Osteoblast (primary cell): ENCODE measurements around the gene AFF3. TPM values are rescaled to one million over a fixed set of nuclear protein-coding genes. Genes with fewer than 3 reads are reported as not detected.

Experiments used
- DNase-seq: peaks from one replicate; pipeline ENCODE4 v3.0.0; 2011; ENCODE audit warnings: low spot score, mixed read lengths; ENCODE audit not compliant: insufficient read length; ENCODE audit errors: missing footprints
- H2AFZ ChIP-seq: 2 replicates; pipeline ENCODE4 v1.6.0; 2011; ENCODE audit warnings: mild to moderate bottlenecking, low read length
- H3K27ac ChIP-seq: 2 replicates; pipeline ENCODE4 v1.5.1; 2011; ENCODE audit warnings: mild to moderate bottlenecking, low read depth, low read length, moderate library complexity
- H3K27me3 ChIP-seq: 2 replicates; pipeline ENCODE4 v1.6.0; 2012; ENCODE audit warnings: mild to moderate bottlenecking, control low read depth, inconsistent platforms, low read length, moderate library complexity; ENCODE audit not compliant: insufficient read depth
- H3K36me3 ChIP-seq: 2 replicates; pipeline ENCODE4 v1.5.1; 2011; ENCODE audit warnings: mild to moderate bottlenecking, low read length, control low read depth, moderate library complexity; ENCODE audit not compliant: insufficient read depth
- H3K4me1 ChIP-seq: 2 replicates; pipeline ENCODE4 v1.5.1; 2011; ENCODE audit warnings: mild to moderate bottlenecking, low read length, control low read depth, moderate library complexity; ENCODE audit not compliant: insufficient read depth
- H3K4me2 ChIP-seq: 2 replicates; pipeline ENCODE4 v1.6.0; 2011; ENCODE audit warnings: mild to moderate bottlenecking, low read length; ENCODE audit not compliant: insufficient read depth
- H3K4me3 ChIP-seq: fragments of 200-600 bp; sonication (generic); 3 replicates; pipeline ENCODE4 v1.5.1; 2012; ENCODE audit warnings: mild to moderate bottlenecking, low read length, inconsistent platforms; ENCODE audit not compliant: insufficient read depth
- H3K79me2 ChIP-seq: 2 replicates; pipeline ENCODE4 v1.6.0; 2012; ENCODE audit warnings: mild to moderate bottlenecking, low read length, control low read depth, inconsistent platforms; ENCODE audit not compliant: insufficient read depth
- H3K9me3 ChIP-seq: 2 replicates; pipeline ENCODE4 v1.5.1; 2011; ENCODE audit warnings: low read depth, low read length, control low read depth
- H4K20me1 ChIP-seq: 2 replicates; pipeline ENCODE4 v1.6.0; 2012; ENCODE audit warnings: mild to moderate bottlenecking, low read length, control low read depth; ENCODE audit not compliant: insufficient read depth
- total RNA-seq: library from RNA; depleted of rRNA; stranded (reverse); fragments of >200 nt; gene quantifications from 2 replicates; pipeline ENCODE4 v1.2.3, GENCODE V29; 2012
- TF ChIP-seq, protein P1 (sequence below): IDR thresholded peaks from 2 replicates; pipeline ENCODE4 v1.5.1; 2011; ENCODE audit warnings: mild to moderate bottlenecking, low read depth, low read length, moderate library complexity; ENCODE audit errors: extremely low read depth

Gene AFF3
- total RNA-seq, 1 donor, result 4.3 TPM

GRCh38 chr2:99572373-99573164, 569.8 kb downstream of the AFF3 start:
- Histone ChIP-seq H4K20me1 (no peaks in the 10 kb centered on the region), H3K4me3 (no peak overlapping the region), H2AFZ (no peak overlapping the region), H3K4me1 (peaks cover 3% of the 10 kb centered on the region), H3K27ac (no peak overlapping the region), H3K9me3 (no peaks in the 10 kb centered on the region), H3K79me2 (no peaks in the 10 kb centered on the region), H3K4me2 (no peak overlapping the region), H3K27me3 (no peaks in the 10 kb centered on the region), H3K36me3 (no peaks in the 10 kb centered on the region)
- DNase-seq, result peak; percentile 58
- TF ChIP-seq, protein P1, sequence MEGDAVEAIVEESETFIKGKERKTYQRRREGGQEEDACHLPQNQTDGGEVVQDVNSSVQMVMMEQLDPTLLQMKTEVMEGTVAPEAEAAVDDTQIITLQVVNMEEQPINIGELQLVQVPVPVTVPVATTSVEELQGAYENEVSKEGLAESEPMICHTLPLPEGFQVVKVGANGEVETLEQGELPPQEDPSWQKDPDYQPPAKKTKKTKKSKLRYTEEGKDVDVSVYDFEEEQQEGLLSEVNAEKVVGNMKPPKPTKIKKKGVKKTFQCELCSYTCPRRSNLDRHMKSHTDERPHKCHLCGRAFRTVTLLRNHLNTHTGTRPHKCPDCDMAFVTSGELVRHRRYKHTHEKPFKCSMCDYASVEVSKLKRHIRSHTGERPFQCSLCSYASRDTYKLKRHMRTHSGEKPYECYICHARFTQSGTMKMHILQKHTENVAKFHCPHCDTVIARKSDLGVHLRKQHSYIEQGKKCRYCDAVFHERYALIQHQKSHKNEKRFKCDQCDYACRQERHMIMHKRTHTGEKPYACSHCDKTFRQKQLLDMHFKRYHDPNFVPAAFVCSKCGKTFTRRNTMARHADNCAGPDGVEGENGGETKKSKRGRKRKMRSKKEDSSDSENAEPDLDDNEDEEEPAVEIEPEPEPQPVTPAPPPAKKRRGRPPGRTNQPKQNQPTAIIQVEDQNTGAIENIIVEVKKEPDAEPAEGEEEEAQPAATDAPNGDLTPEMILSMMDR, result no peak

DNA sequence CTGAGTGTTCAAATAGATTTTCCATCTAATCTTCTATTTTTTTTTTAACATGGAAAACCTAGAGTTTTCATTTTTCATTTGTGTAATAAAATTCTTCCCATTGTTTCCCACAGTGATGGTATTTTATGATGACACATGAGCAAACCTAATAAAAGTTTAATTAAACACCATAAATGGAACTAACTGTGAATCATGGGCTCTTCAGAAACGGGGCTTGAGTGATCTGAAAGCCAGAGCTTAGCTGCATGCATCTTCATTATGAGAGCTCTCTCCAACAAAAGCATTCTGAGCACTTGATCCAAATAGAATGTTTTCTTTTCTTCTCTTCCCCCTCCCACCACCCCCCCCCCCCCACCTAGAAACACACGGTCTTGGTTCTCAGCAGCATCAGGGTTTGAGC, 570.4 kb downstream of the AFF3 start:
- no peaks in the 10 kb centered on the region for H3K79me2 ChIP-seq
- H3K4me1 ChIP-seq, result peaks cover 3% of the 10 kb centered on the region
- H3K36me3 ChIP-seq, result no peaks in the 10 kb centered on the region
- H2AFZ ChIP-seq, result no peak overlapping the region
- TF ChIP-seq, protein P1, result no peak
- peak; percentile 52 for DNase-seq
- H4K20me1 ChIP-seq, result no peaks in the 10 kb centered on the region
- no peaks in the 10 kb centered on the region for H3K9me3 ChIP-seq
- H3K4me3 ChIP-seq, result no peak overlapping the region
- no peak overlapping the region for H3K4me2 ChIP-seq
- no peaks in the 10 kb centered on the region for H3K27me3 ChIP-seq
- H3K27ac ChIP-seq, result no peak overlapping the region

DNA sequence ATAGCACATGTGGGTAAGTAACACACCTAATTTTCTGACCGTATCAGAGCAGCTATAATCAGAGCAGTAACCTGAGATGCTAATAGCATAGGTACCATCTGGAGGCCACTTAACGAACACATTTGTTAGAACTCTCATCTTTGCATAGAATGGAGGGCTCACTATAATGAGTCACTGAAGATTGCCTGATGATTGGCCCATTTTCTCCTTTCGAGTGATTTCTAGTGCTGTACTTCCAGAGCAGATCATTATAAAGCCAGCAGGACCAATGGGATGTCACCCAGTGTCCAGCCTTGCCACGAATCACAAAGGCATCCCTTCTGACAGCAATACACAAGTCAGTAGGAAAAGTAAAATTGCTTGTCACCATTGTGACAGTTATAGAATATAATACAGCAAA, 570.9 kb downstream of the AFF3 start:
- no peaks in the 10 kb centered on the region for H3K27me3 ChIP-seq
- H3K4me2 ChIP-seq, result no peak overlapping the region
- DNase-seq, result no peak

GRCh38 chr2:99571021-99571420, 571.4 kb downstream of the AFF3 start:
- no peak overlapping the region for H3K4me3 ChIP-seq
- no peak overlapping the region for H3K27ac ChIP-seq
- no peaks in the 10 kb centered on the region for H3K27me3 ChIP-seq
- H3K36me3 ChIP-seq, result no peaks in the 10 kb centered on the region
- H3K4me2 ChIP-seq, result no peak overlapping the region
- no peaks in the 10 kb centered on the region for H3K79me2 ChIP-seq
- no peak overlapping the region for H2AFZ ChIP-seq
- no peak for DNase-seq
- TF ChIP-seq, protein P1, result no peak
- H4K20me1 ChIP-seq, result no peaks in the 10 kb centered on the region
- H3K9me3 ChIP-seq, result no peaks in the 10 kb centered on the region
- H3K4me1 ChIP-seq, result peaks cover 3% of the 10 kb centered on the region

More for the DNA sequence above, 570.9 kb downstream of the AFF3 start:
- no peaks in the 10 kb centered on the region for H3K9me3 ChIP-seq
- no peaks in the 10 kb centered on the region for H3K36me3 ChIP-seq
- H3K27ac ChIP-seq, result no peak overlapping the region
- TF ChIP-seq, protein P1, result no peak
- H3K4me3 ChIP-seq, result no peak overlapping the region
- H3K4me1 ChIP-seq, result peaks cover 3% of the 10 kb centered on the region
- H2AFZ ChIP-seq, result no peak overlapping the region
- H4K20me1 ChIP-seq, result no peaks in the 10 kb centered on the region
- no peaks in the 10 kb centered on the region for H3K79me2 ChIP-seq
